SKM-1 (cell line): ENCODE data around the gene FGFR2.

ENCODE experiments used
- DNase-seq: peaks from one replicate; lab custom pipeline; 2025; ENCODE audit not compliant: unreplicated experiment; lab: John Stamatoyannopoulos, UW

FGFR2 gene

GRCh38 chr10:121598263-121599249, at the start of gene FGFR2:
TSS of gene FGFR2 (minus strand) at chr10:121598444. CDS start at chr10:121593817, 4,627 bp downstream.
- DNase-seq = no peak

- no peak for DNase-seq
Observed at GRCh38 chr10:121647401-121647800, 49.2 kb upstream of the FGFR2 start.

- no peak for DNase-seq
Observed at GRCh38 chr10:121645696-121646095, 47.5 kb upstream of the FGFR2 start.

GRCh38 chr10:121644501-121644900, 46.3 kb upstream of the FGFR2 start:
- no peak for DNase-seq

- DNase-seq = no peak
Observed at GRCh38 chr10:121640266-121640665, 42.0 kb upstream of the FGFR2 start.

- no peak for DNase-seq
Observed at GRCh38 chr10:121639416-121639815, 41.2 kb upstream of the FGFR2 start.

- no peak for DNase-seq
Observed at GRCh38 chr10:121637437-121637836, 39.2 kb upstream of the FGFR2 start.

GRCh38 chr10:121633056-121633455, 34.8 kb upstream of the FGFR2 start:
- DNase-seq = no peak

GRCh38 chr10:121631365-121632029, 33.3 kb upstream of the FGFR2 start:
- no peak for DNase-seq

- no peak for DNase-seq
Observed at GRCh38 chr10:121628859-121629258, 30.6 kb upstream of the FGFR2 start.

GRCh38 chr10:121627876-121628581, 29.8 kb upstream of the FGFR2 start:
- DNase-seq = no peak

- DNase-seq = no peak
Observed at GRCh38 chr10:121624836-121625486, 26.7 kb upstream of the FGFR2 start.

GRCh38 chr10:121618906-121619305, 20.7 kb upstream of the FGFR2 start:
- DNase-seq = no peak

GRCh38 chr10:121617176-121617575, 18.9 kb upstream of the FGFR2 start:
- no peak for DNase-seq

GRCh38 chr10:121616291-121616690, 18.0 kb upstream of the FGFR2 start:
- no peak for DNase-seq

GRCh38 chr10:121615836-121616235, 17.6 kb upstream of the FGFR2 start:
- no peak for DNase-seq

GRCh38 chr10:121615435-121615793, 17.2 kb upstream of the FGFR2 start:
- no peak for DNase-seq

- DNase-seq = no peak
Observed at GRCh38 chr10:121614613-121615434, 16.6 kb upstream of the FGFR2 start.

- no peak for DNase-seq
Observed at GRCh38 chr10:121613456-121613855, 15.2 kb upstream of the FGFR2 start.
